HG02840 (cell line): ENCODE results near the gene CSNK1G3.

Experiments used
- ATAC-seq: cut with Tn5 transposase; IDR thresholded peaks from one replicate; pipeline ENCODE4 v1.9.1; 2021; ENCODE audit warnings: mild to moderate bottlenecking, moderate library complexity, moderate number of reproducible peaks; ENCODE audit not compliant: unreplicated experiment, low FRiP score

The CSNK1G3 gene

GRCh38 chr5:123512611-123513461 lies 859 bp downstream of the CSNK1G3 start:
- ATAC-seq = peak; percentile 31

- ATAC-seq = no peak
Observed at GRCh38 chr5:123514615-123515355, 2.8 kb downstream of the CSNK1G3 start.

GRCh38 chr5:123515904-123516303 lies 3.9 kb downstream of the CSNK1G3 start:
- ATAC-seq = no peak

- ATAC-seq = no peak
Observed at GRCh38 chr5:123517476-123517875, 5.5 kb downstream of the CSNK1G3 start.

- no peak for ATAC-seq
Observed at GRCh38 chr5:123518111-123518510, 6.1 kb downstream of the CSNK1G3 start.

- peak; percentile 60 for ATAC-seq
Observed at GRCh38 chr5:123520677-123521247, 8.8 kb downstream of the CSNK1G3 start.

GRCh38 chr5:123524146-123524545 lies 12.2 kb downstream of the CSNK1G3 start:
- no peak for ATAC-seq

- ATAC-seq = no peak
Observed at GRCh38 chr5:123527190-123527589, 15.2 kb downstream of the CSNK1G3 start.

GRCh38 chr5:123528065-123528464 lies 16.1 kb downstream of the CSNK1G3 start:
- no peak for ATAC-seq

GRCh38 chr5:123528878-123529277 lies 16.9 kb downstream of the CSNK1G3 start:
- ATAC-seq = no peak

GRCh38 chr5:123530728-123531127 lies 18.8 kb downstream of the CSNK1G3 start:
- ATAC-seq = no peak

- no peak for ATAC-seq
Observed at GRCh38 chr5:123535648-123536047, 23.7 kb downstream of the CSNK1G3 start.

GRCh38 chr5:123537256-123537655 lies 25.3 kb downstream of the CSNK1G3 start:
- no peak for ATAC-seq

- ATAC-seq = no peak
Observed at GRCh38 chr5:123537845-123538244, 25.9 kb downstream of the CSNK1G3 start.

- ATAC-seq = no peak
Observed at GRCh38 chr5:123538670-123539459, 26.9 kb downstream of the CSNK1G3 start.

- ATAC-seq = no peak
Observed at GRCh38 chr5:123540534-123540933, 28.6 kb downstream of the CSNK1G3 start.

GRCh38 chr5:123543438-123543837 lies 31.5 kb downstream of the CSNK1G3 start:
- no peak for ATAC-seq

GRCh38 chr5:123545506-123545905 lies 33.5 kb downstream of the CSNK1G3 start:
- ATAC-seq = no peak

GRCh38 chr5:123546657-123547056 lies 34.7 kb downstream of the CSNK1G3 start:
- ATAC-seq = no peak

GRCh38 chr5:123549256-123549904 lies 37.4 kb downstream of the CSNK1G3 start:
- ATAC-seq = peak; percentile 98
